Cardiac septum (tissue), 1 donor: ENCODE measurements around the gene SPRTN. TPM values are rescaled to one million over a fixed set of nuclear protein-coding genes. Genes with fewer than 3 reads are reported as not detected.
"Not testable (repeated sequence)": the region's sequence is repeated elsewhere in the genome, so short reads cannot be mapped to it uniquely, and the experiment has no call there.

Experiments
- DNase-seq: peaks from one replicate; pipeline ENCODE4 v3.0.0-alpha.2; 2020; ENCODE audit warnings: low spot score
- intact Hi-C: fragments of 100-400 bp; cut with DNase I; formaldehyde crosslinking; loops from one replicate; pipeline ENCODE4 v1.14.0; 2022
- total RNA-seq: library from RNA; stranded (reverse); fragmentation: NEBNext Ultra II Directional; extraction: Animal tissue kit (Norgen Biotek cat#: 25700); gene quantifications from one replicate; pipeline ENCODE4 v1.2.1, GENCODE V29; 2021
- donor health status: DM: no; HTN: no; CAD: no.

Gene SPRTN
- total RNA-seq, 1 donor from 2014 or later = 6.8 TPM

DNA sequence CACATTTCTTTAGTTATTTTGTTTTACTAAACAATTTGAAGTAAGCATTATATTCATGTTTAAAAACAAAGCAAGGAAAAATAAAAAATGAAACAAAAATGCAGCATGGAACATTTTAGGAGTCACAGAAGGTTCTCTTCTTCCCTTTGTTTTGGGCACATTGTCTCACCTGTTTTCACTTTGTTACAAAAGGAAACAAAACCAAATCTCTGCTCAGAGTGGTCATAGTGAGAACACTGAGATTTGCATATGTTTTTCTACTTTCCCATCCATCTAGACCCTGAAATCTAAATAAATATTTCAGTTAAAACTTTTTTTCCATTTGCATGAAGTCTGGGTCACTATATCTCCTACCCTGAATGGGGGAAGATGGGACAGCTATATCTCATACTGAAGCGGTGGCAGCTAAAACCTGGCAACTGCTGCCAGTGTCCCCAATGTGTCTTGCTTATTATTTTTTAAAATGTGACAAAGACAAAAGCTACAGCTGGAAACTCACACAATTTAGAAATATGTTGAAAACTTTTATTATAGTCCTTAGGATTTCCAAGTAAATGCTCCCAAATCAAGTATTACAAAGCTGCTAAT, 3.9 kb upstream of the SPRTN start:
- intact Hi-C loops = no loop called here
- no peak for DNase-seq

DNA sequence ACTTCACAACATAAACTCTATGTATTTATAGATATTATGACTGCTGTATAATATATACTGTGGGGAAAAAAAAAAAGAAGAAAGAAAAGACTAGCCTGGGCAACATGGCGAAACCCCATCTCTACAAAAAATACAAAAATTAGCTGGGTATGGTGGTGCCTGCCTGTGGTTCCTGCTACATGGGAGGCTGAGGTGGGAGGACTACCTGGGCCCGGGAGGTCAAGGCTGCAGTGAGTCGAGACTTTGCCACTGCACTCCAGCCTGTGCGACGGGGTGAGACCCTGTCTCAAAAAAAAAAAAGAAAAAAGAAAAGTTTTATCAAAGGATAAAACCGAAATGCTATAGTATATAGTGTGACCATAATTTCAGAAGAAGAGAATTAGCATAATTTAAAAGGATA, 3.1 kb upstream of the SPRTN start:
- no peak for DNase-seq
- intact Hi-C loops = loop anchor here (5.0 kb wide), 1 partner anchor 93 kb away; the partner anchor contains the start of gene GNPAT

DNA sequence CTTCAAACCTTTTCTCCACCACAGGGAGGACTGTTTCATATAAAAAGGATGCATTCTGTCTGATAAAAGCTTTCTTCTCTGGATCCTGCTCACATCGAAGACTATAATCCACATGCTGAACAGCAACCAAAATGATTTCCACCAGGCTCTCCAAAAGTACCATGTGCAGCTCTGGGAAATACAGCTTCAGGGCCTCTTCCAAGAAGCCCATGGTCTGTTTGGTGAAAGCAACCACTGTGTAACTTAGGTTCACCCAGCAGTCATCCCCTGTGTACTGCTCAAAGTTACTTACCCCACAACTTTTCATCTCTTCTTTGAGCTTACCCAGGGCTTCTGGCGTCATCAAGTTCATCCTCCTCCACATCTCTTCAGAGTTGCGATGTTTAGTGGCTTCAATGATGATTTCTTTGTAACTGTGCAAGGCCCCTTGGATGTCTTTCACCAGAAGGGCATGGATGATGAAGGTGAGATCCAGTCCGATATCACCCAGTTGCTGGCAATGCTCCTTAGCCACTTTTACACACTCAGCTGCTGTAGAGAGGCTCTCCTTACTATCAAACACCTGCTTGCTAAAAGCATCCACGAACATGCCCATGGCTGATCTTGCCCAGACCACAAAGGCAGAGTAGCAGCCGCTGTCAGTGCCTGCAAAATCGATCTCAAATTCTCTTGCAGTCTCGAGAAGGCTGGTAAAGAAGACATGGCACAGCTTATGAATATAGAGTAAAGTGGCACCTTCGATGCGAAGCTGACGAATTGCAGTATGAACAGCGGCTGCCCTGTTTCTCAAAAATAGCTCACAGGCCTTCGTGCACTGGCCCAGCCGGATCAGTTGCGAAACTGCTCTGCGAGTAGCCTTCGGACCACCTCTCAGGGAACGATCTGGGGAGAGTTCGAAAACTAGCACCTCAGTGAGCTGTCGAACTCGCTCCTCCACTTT, 2.2 kb upstream of the SPRTN start:
- no peak for DNase-seq
- intact Hi-C loops = loop anchor here (5.0 kb wide), 1 partner anchor 94 kb away; the partner anchor contains the start of gene GNPAT

DNA sequence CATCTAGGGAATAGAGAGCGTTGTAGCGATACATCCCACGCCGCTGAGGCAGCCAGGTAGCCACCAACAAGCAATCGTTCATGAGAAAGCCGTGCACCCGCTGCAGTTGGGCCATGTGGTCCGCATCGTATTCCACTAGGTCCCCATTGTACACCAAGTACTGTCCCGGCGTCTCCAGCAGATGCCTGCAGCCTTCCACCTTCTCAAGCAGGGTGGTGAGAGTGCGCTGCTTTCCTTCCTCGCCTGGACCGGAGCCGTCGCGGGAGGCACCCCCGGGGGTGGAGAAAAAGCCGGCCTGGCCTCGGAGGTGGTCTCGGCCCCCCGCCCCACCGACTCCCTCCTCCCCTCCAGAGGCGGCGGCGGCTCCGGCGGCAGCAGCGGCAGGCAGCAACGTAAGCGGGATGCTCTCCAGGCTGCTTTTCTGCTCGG, 1.0 kb upstream of the SPRTN start:
- no peak for DNase-seq
- intact Hi-C loops = loop anchor here (5.0 kb wide), 1 partner anchor 95 kb away; the partner anchor contains the start of gene GNPAT

DNA sequence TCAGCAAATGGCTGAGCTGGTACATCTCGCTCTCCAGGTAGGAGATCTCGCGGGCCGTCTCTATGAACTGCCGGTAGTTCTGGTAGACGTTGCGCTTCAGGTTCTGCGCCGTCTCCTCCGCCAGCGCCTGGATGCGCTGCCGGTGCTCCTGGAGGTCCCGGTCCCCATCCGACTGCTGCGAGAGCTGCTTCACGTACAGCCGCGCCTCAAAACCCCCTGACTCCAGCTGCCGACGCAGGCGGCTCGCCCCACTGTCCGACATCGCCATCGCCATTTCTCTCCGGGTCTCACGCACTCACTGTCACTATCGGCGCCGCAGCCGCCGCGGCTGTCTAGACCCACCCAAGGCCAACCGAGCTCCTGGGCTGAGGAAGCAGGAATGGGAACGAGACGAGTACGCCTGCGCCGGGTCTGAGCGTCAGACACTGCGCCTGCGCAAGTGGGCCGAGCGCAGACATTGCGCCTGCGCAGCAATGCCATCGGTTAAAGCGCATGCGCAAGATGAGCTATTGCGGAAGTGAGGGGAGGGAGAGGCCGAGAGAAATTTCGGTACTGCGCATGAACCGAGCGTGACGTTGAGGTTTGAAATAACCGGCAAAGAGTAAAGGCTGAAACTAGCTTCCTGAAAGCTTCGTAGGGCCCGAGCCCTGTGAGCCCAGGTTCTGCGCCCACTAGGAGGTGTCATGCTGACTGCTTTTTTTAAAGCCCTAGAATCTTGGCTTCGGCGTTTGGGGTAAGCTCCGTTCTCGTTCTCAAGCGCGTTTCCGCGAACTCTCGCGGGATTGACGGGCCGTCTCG, 422 bp upstream of the SPRTN start, which contains the start of gene EXOC8:
Gene EXOC8, minus strand, starts transcription at position 381 of the 798 bp plus-strand sequence. Its CDS starts 107 bp downstream, at position 274.
- DNase-seq = peak; percentile 98
- intact Hi-C loops = loop anchor here (5.0 kb wide), 1 partner anchor 95 kb away; the partner anchor contains the start of gene GNPAT

DNA sequence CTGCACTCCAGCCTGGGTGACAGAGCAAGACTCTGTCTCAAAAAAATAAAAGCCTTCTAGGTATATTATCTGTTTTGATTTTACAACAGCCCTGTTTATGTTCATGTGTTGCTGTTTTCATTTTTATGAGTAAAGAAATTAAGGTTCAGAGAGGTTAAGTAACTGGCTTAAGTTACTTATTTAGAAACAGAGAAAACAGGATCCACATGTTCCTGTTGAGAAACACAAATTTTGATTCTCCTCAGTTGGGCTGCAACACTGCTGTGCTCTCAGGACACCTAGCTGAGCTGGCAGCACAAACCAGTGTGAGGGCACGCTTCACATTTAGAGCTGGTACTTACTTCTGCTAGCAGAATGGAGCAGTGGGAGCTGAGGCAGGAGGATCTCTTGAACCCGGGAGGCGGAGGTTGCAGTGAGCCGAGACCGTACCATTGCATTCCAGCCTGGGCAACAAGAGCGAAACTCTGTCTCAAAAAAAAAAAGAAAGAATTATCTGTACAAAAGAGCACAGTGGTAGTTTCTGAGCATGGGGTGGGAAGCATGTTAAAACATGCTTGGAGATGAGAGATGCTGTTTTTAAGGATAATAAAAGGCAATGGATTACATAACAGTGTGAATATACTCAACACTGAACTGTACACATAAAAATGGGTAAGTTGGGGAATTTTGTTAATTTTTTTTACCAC, 2.4 kb downstream of the SPRTN start:
- no peak for DNase-seq
- intact Hi-C loops = no loop called here

DNA sequence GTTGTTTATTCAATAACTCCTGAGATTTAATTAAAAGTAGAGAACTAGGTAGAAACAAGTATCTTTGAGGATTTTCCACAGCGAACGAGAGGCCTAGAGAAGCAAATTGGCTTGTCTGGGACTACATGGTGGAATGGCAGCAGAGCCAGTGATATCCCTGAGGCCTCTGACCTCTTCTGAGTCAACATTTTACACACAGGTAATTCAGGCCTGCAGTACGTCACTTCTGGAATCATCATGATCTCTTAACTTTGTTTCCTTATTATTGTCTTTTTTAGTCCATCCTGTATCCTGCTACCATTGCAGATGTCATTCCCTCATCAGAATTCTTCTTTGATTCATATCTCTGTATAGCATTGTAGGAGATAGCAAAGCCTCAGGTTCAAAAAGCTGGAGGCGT, 9.9 kb downstream of the SPRTN start:
- intact Hi-C loops = no loop called here

DNA sequence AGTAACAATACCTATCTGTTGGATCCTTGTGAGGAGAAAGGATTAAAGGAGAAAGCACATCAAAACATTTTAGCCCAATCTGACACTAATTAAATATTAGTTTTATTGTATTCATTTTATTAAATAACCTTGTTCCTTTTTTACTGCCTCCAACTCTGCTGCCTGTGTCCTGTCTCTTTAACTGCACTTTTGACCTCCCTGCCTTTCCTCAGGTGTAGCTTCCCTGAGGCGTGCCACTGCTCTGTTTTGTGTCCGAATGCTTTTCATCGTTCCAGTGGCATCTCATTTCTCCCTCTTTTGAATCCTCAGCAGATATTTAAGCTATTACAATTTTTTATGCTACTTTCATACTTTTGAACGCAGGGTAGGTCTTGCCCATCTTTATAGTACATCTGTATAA, 10.3 kb downstream of the SPRTN start:
- intact Hi-C loops = no loop called here
- no peak for DNase-seq

More for the DNA sequence above, 9.9 kb downstream of the SPRTN start:
- no peak for DNase-seq

DNA sequence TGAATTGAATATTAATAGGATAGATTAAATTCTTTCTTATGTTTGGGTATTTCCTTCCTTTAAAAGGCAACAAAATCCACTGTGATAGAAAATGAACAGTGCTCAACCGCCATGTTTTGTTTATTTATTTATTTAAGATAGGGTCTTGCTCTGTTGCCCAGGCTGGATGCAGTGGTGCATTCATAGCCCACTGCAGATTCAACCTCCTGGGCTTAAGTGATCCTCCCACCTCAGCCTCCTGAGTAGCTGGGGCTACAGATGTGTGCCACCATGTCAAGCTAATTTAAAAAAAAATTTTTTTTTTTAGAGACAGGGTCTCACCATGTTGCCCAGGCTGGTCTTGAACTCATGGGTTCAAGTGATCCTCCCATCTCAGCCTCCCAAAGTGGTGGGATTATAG, 10.8 kb downstream of the SPRTN start:
- DNase-seq, intact Hi-C loops: not testable (repeated sequence)

DNA sequence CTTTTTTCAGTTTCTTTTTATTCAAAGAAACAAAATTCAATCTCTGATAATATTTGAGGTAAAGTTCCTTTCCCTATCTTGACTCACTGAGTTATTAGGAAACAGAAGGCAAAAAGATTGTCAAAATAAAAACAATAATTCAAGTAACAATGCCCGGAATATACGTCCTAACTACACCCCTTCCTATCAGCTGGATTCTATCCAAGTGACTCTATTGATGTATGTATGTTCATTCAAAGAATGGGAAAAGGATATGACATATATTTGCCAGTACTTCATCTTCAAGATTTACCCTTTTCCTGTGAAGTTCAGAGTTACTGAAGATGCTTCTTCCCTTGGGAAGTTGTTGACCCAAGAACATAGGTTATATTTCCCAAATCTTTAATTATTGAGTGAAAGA, 13.7 kb downstream of the SPRTN start:
- no peak for DNase-seq
- intact Hi-C loops = no loop called here

DNA sequence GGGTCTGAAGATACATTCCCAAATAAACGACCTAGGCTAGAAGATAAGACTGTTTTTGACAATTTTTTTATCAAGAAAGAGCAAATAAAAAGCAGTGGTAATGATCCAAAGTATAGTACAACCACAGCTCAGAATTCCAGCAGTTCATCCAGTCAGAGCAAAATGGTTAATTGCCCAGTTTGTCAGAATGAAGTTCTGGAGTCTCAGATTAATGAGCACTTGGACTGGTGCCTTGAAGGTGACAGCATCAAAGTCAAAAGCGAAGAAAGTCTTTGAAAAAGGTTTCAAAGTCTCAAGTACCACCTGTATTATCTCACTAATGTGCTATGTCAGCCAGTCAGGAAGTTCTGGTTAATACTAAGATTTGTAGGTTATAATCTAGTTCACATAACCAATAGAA, 15.0 kb downstream of the SPRTN start:
- no peak for DNase-seq
- intact Hi-C loops = no loop called here

DNA sequence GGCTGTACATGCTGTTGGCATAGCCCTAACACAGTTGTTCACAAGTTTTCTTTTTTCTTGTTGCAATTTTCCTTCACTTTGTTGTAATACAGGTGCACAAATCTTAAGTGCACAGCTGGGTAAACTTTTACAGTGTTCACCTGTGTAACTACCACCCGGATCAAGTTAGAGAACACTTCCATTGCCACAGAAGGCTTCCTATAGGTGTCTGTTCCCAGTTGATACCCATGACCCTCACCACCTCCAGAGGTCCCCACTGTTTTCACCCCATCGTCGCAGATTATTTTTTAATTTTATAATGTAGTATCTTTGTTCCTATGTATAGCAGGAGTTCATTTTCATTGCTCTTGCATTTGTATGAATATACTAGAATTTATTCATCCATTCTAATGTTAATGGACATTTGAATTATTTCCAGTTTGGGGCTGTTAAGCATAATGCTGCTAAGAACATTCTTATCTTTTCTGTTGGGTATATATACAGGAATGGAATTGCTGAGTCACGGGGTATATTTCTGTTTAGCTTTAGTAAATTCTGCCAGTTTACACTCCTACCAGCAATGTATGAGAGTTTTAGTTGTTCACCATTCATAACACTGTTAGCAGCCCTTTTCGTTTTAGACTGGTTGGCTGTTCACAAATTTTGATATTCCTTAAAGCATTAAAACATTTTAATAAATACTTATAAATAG, 16.4 kb downstream of the SPRTN start:
- DNase-seq = no peak
- intact Hi-C loops = loop anchor here (5.0 kb wide), 1 partner anchor 173 kb away; the partner anchor contains the start of gene TSNAX

DNA sequence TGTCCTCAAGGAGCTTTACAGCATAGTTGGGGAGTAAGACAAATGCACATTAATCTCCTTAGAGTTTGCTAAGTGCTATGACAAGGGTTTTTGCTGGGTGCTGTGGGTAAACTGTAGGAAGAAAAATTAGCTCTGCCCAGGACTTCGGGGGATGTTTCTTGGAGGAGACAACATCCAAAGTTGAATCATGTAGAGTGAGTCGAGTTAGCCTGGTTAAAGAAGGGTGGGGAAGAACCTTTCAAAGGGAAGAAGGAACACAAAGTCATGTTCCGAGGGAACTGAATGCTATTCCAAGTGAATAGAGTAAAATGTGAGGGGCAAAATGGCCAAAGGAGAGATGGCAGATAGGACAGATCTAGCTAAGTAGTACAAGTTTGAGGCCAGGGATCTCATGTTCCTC, 17.1 kb downstream of the SPRTN start:
- no peak for DNase-seq
- intact Hi-C loops = loop anchor here (5.0 kb wide), 1 partner anchor 172 kb away; the partner anchor contains the start of gene TSNAX

DNA sequence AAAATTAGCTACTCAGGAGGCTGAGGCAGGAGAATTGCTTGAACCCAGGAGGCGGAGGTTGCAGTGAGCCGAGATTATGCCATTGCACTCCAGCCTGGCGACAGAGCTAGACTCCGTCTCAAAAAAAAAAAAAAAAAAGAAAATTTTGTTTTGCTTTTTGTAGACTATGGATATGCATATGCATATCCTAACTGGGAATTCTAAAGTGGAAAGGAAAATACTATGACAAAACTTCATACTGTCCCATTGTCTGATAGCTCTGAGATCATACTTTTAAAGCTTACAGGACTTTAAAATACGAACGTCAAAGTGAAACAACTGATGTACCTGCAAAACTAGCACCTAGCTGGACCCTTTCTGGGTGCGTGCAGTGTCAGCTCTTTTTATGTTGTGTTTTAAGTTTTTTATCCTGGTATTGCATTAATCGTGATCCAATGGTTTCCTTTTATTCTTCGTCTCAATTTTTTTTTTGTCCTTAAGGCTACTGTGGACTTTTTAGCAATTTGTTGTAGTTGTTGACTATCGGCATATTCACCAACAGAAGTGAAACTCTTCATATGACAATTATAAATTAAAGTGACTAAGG, 19.2 kb downstream of the SPRTN start:
- DNase-seq = no peak
- intact Hi-C loops = loop anchor here (5.0 kb wide), 1 partner anchor 170 kb away; the partner anchor contains the start of gene TSNAX

DNA sequence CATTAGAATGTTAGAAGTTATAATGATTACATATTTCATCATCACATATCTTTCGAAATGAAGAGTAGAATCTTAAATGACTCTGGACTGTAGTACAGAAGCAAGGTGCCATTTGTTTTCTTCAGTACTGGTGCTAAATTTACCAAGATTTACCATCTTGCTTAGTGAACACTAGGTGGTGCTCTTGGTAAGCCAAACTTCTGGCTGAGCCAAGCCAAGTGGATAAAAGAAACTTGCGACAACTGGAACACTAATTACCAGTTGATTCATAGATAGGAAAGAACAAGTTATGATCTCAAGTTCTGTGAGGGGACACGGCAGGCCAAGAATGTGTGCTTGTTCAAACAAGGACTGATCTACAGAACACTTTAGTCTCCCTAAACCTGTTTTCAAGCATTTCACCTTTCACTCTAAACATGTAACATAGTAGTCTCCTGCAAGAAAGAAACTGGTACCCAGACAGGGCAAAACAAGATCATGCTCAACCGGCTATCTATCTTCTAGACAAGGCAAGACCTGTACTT, 19.8 kb downstream of the SPRTN start:
- no peak for DNase-seq

DNA sequence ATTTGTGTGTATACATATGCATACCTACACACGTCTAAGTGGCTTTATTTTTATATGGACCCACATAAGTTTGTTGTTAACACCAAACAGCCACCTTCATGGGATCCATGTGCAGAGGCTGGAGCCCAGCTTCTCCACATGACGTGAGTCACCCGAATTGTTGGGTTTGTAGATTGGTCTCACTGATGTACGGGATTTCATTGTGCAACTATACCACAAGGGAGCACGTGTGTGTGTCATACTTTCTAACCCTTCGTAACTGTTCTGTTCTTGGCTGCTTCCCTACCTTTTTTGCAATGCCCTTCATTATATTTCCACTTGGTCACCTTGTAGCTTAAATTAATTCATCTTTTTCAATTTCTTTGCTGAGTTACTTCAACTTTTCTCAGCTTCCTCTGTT, 21.0 kb downstream of the SPRTN start:
- intact Hi-C loops = loop anchor here (2.0 to 5.0 kb wide), 2 partner anchors 168 to 232 kb away; partner anchors contain the start of gene TSNAX
- no peak for DNase-seq

More for the DNA sequence above, 19.8 kb downstream of the SPRTN start:
- intact Hi-C loops = loop anchor here (2.0 to 5.0 kb wide), 2 partner anchors 169 to 233 kb away; partner anchors contain the start of gene TSNAX

DNA sequence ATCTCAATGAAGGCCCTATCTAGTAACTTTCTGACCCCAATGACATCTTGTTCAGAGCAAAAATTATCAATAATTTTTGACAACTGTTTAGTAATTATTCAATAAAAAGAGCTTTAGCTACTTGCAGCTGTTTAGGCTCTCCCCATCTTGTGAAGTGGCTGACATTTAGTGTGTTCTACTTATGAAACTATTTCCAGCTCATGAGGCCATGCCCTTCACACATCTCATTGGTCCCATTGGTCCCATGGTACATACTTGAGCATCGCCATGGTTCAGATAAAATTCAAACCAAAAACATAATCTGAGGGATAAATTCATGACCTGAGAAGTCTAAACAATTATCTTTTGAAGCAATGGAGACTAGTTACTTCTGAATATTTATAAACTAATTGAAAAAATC, 24.2 kb downstream of the SPRTN start:
- intact Hi-C loops = loop anchor here (5.0 kb wide), 1 partner anchor 60 kb away; the partner anchor contains the start of gene EGLN1
- no peak for DNase-seq
